HEK293 (cell line): ENCODE measurements around the gene CHCHD1.

Experiments used
- BCL11A ChIP-seq: fragments of 450-650 bp; formaldehyde crosslinking; IDR thresholded peaks from 2 replicates; pipeline ENCODE4 v1.5.1; 2016; ENCODE audit warnings: low read depth, missing biosample characterization, missing genetic modification characterization
- IKZF3 ChIP-seq: fragments of 450-650 bp; IDR thresholded peaks from 2 replicates; pipeline ENCODE4 v1.5.0; 2018; ENCODE audit warnings: missing biosample characterization, mild to moderate bottlenecking, missing genetic modification characterization, moderate library complexity
- TCF7L2 ChIP-seq: IDR thresholded peaks from 2 replicates; pipeline ENCODE4 v1.6.1; 2011; ENCODE audit warnings: low read depth, mild to moderate bottlenecking, inconsistent platforms, low read length, moderate library complexity, borderline replicate concordance
- ZNF155 ChIP-seq: fragments of 450-650 bp; formaldehyde crosslinking; IDR thresholded peaks from 2 replicates; pipeline ENCODE4 v1.5.1; 2016; ENCODE audit warnings: missing biosample characterization, missing genetic modification characterization
- ZNF184 ChIP-seq: fragments of 450-650 bp; IDR thresholded peaks from 2 replicates; pipeline ENCODE4 v1.5.1; 2018; ENCODE audit warnings: missing biosample characterization, mild to moderate bottlenecking, missing genetic modification characterization
- ZNF248 ChIP-seq: fragments of 450-650 bp; formaldehyde crosslinking; IDR thresholded peaks from 2 replicates; pipeline ENCODE4 v1.5.1; 2017; ENCODE audit warnings: missing biosample characterization, missing genetic modification characterization
- ZNF302 ChIP-seq: fragments of 450-650 bp; formaldehyde crosslinking; IDR thresholded peaks from 2 replicates; pipeline ENCODE4 v1.5.1; 2016; ENCODE audit warnings: missing biosample characterization, missing genetic modification characterization, low read depth
- ZNF391 ChIP-seq: fragments of 450-650 bp; formaldehyde crosslinking; IDR thresholded peaks from 2 replicates; pipeline ENCODE4 v1.5.1; 2016; ENCODE audit warnings: low read depth, missing biosample characterization, missing genetic modification characterization, borderline replicate concordance
- ZNF423 ChIP-seq: fragments of 450-650 bp; formaldehyde crosslinking; IDR thresholded peaks from 2 replicates; pipeline ENCODE4 v1.5.1; 2016; ENCODE audit warnings: missing biosample characterization, missing genetic modification characterization
- ZNF600 ChIP-seq: fragments of 450-650 bp; formaldehyde crosslinking; IDR thresholded peaks from 2 replicates; pipeline ENCODE4 v1.5.1; 2016; ENCODE audit warnings: missing biosample characterization, missing genetic modification characterization
- ZNF610 ChIP-seq: fragments of 450-650 bp; formaldehyde crosslinking; IDR thresholded peaks from 2 replicates; pipeline ENCODE4 v1.5.1; 2016; ENCODE audit warnings: missing biosample characterization, missing genetic modification characterization, borderline replicate concordance
- ZNF629 ChIP-seq: fragments of 450-650 bp; formaldehyde crosslinking; IDR thresholded peaks from 2 replicates; pipeline ENCODE4 v1.5.1; 2017; ENCODE audit warnings: missing biosample characterization, missing genetic modification characterization
- ZNF664 ChIP-seq: fragments of 450-650 bp; formaldehyde crosslinking; IDR thresholded peaks from 2 replicates; pipeline ENCODE4 v1.5.1; 2016; ENCODE audit warnings: missing biosample characterization, missing genetic modification characterization
- ZNF677 ChIP-seq: fragments of 450-650 bp; IDR thresholded peaks from 2 replicates; pipeline ENCODE4 v1.5.0; 2018; ENCODE audit warnings: missing biosample characterization, mild to moderate bottlenecking, missing genetic modification characterization, moderate library complexity
- ZNF707 ChIP-seq: fragments of 450-650 bp; formaldehyde crosslinking; IDR thresholded peaks from 2 replicates; pipeline ENCODE4 v1.5.1; 2016; ENCODE audit warnings: missing biosample characterization, missing genetic modification characterization
- ZNF837 ChIP-seq: fragments of 450-650 bp; formaldehyde crosslinking; IDR thresholded peaks from 2 replicates; pipeline ENCODE4 v1.5.1; 2016; ENCODE audit warnings: missing biosample characterization, missing genetic modification characterization
- ZSCAN23 ChIP-seq: fragments of 450-650 bp; formaldehyde crosslinking; IDR thresholded peaks from 2 replicates; pipeline ENCODE4 v1.5.1; 2016; ENCODE audit warnings: missing biosample characterization, missing genetic modification characterization
- ZSCAN30 ChIP-seq: fragments of 450-650 bp; IDR thresholded peaks from 2 replicates; pipeline ENCODE4 v1.5.1; 2018; ENCODE audit warnings: missing biosample characterization, mild to moderate bottlenecking, missing genetic modification characterization, moderate library complexity
- TF ChIP-seq, protein P1 (sequence below): fragments of 450-650 bp; formaldehyde crosslinking; IDR thresholded peaks from 2 replicates; pipeline ENCODE4 v1.5.0; 2017; ENCODE audit warnings: missing biosample characterization, missing genetic modification characterization, borderline replicate concordance
- TF ChIP-seq, protein P2 (sequence below): fragments of 450-650 bp; formaldehyde crosslinking; IDR thresholded peaks from 2 replicates; pipeline ENCODE4 v1.5.1; 2016; ENCODE audit warnings: missing biosample characterization, missing genetic modification characterization, low read depth
- TF ChIP-seq, protein P3 (sequence below): fragments of 450-650 bp; formaldehyde crosslinking; IDR thresholded peaks from 2 replicates; pipeline ENCODE4 v1.5.1; 2016; ENCODE audit warnings: missing biosample characterization, missing genetic modification characterization
- TF ChIP-seq, protein P4 (sequence below): fragments of 450-650 bp; formaldehyde crosslinking; IDR thresholded peaks from 2 replicates; pipeline ENCODE4 v1.5.1; 2016; ENCODE audit warnings: missing biosample characterization, missing genetic modification characterization
- TF ChIP-seq, protein P5 (sequence below): fragments of 450-650 bp; formaldehyde crosslinking; IDR thresholded peaks from 2 replicates; pipeline ENCODE4 v1.5.1; 2017; ENCODE audit warnings: missing biosample characterization, missing genetic modification characterization
- TF ChIP-seq, protein P6 (sequence below): fragments of 450-650 bp; formaldehyde crosslinking; conservative IDR thresholded peaks from 2 replicates; pipeline ENCODE4 v1.5.1; 2016; ENCODE audit warnings: low read depth, missing biosample characterization, missing genetic modification characterization

The CHCHD1 gene

DNA sequence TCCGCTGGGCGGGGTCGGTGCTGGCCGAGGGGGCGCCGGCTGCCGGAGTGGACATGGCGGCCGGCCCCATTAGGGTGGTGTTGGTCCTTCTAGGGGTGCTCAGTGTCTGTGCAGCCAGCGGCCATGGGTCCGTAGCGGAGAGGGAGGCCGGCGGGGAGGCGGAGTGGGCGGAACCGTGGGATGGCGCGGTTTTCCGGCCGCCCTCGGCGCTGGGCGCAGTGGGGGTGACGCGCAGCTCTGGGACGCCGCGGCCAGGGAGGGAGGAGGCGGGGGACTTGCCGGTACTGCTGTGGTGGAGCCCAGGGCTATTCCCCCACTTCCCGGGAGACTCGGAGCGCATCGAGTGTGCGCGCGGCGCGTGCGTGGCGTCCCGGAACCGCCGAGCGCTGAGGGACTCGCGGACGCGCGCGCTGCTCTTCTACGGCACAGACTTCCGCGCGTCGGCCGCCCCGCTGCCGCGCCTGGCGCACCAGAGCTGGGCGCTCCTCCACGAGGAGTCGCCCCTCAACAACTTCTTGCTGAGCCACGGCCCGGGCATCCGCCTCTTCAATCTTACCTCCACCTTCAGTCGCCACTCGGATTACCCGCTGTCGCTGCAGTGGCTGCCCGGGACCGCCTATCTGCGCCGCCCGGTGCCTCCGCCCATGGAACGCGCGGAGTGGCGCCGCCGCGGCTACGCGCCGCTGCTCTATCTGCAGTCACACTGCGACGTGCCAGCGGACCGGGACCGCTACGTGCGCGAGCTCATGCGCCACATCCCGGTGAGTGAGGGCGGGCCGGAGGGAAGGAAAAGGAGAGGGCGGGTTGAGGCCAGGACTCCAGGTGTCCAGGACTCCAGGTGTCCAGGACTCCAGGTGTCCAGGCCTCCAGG is 9.3 kb upstream of the CHCHD1 start (continued):
- TF ChIP-seq, protein P1, sequence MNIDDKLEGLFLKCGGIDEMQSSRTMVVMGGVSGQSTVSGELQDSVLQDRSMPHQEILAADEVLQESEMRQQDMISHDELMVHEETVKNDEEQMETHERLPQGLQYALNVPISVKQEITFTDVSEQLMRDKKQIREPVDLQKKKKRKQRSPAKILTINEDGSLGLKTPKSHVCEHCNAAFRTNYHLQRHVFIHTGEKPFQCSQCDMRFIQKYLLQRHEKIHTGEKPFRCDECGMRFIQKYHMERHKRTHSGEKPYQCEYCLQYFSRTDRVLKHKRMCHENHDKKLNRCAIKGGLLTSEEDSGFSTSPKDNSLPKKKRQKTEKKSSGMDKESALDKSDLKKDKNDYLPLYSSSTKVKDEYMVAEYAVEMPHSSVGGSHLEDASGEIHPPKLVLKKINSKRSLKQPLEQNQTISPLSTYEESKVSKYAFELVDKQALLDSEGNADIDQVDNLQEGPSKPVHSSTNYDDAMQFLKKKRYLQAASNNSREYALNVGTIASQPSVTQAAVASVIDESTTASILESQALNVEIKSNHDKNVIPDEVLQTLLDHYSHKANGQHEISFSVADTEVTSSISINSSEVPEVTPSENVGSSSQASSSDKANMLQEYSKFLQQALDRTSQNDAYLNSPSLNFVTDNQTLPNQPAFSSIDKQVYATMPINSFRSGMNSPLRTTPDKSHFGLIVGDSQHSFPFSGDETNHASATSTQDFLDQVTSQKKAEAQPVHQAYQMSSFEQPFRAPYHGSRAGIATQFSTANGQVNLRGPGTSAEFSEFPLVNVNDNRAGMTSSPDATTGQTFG (tag by site-specific recombination): no peak
- TF ChIP-seq ZSCAN30 (tag by site-specific recombination) (peak; percentile 87), ZNF600 (tag by site-specific recombination) (peak; percentile 76), ZNF423 (peak; percentile 65; the same call in 1 of the 2 replicates), ZNF707 (no peak), ZNF610 (tag by site-specific recombination) (peak; percentile 60; the same call in 1 of the 2 replicates), ZNF629 (0 out of 2 replicates have a peak, but pooled peaks have one; percentile 44), ZNF677 (tag by site-specific recombination) (no peak), ZNF664 (no peak), BCL11A (tag by site-specific recombination) (no peak; the same call in 1 of the 2 replicates), IKZF3 (tag by site-specific recombination) (peak; percentile 76), TCF7L2 (no peak), ZNF184 (tag by site-specific recombination) (0 out of 2 replicates have a peak, but pooled peaks have one; percentile 35), ZNF302 (tag by site-specific recombination) (no peak), ZNF391 (tag by site-specific recombination) (peak; percentile 51; the same call in 1 of the 2 replicates), ZSCAN23 (tag by site-specific recombination) (0 out of 2 replicates have a peak, but pooled peaks have one; percentile 84), ZNF155 (tag by site-specific recombination) (no peak), ZNF837 (tag by site-specific recombination) (0 out of 2 replicates have a peak, but pooled peaks have one; percentile 78), ZNF248 (tag by site-specific recombination) (no peak)
- TF ChIP-seq, protein P2, sequence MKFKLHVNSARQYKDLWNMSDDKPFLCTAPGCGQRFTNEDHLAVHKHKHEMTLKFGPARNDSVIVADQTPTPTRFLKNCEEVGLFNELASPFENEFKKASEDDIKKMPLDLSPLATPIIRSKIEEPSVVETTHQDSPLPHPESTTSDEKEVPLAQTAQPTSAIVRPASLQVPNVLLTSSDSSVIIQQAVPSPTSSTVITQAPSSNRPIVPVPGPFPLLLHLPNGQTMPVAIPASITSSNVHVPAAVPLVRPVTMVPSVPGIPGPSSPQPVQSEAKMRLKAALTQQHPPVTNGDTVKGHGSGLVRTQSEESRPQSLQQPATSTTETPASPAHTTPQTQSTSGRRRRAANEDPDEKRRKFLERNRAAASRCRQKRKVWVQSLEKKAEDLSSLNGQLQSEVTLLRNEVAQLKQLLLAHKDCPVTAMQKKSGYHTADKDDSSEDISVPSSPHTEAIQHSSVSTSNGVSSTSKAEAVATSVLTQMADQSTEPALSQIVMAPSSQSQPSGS (tag by site-specific recombination): no peak
- TF ChIP-seq, protein P3, sequence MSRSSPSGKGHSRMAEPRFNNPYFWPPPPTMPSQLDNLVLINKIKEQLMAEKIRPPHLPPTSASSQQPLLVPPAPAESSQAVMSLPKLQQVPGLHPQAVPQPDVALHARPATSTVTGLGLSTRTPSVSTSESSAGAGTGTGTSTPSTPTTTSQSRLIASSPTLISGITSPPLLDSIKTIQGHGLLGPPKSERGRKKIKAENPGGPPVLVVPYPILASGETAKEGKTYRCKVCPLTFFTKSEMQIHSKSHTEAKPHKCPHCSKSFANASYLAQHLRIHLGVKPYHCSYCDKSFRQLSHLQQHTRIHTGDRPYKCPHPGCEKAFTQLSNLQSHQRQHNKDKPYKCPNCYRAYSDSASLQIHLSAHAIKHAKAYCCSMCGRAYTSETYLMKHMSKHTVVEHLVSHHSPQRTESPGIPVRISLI (tag by site-specific recombination): no peak
- TF ChIP-seq, protein P4, sequence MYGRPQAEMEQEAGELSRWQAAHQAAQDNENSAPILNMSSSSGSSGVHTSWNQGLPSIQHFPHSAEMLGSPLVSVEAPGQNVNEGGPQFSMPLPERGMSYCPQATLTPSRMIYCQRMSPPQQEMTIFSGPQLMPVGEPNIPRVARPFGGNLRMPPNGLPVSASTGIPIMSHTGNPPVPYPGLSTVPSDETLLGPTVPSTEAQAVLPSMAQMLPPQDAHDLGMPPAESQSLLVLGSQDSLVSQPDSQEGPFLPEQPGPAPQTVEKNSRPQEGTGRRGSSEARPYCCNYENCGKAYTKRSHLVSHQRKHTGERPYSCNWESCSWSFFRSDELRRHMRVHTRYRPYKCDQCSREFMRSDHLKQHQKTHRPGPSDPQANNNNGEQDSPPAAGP (tag by site-specific recombination): peak; percentile 90
- TF ChIP-seq, protein P5, sequence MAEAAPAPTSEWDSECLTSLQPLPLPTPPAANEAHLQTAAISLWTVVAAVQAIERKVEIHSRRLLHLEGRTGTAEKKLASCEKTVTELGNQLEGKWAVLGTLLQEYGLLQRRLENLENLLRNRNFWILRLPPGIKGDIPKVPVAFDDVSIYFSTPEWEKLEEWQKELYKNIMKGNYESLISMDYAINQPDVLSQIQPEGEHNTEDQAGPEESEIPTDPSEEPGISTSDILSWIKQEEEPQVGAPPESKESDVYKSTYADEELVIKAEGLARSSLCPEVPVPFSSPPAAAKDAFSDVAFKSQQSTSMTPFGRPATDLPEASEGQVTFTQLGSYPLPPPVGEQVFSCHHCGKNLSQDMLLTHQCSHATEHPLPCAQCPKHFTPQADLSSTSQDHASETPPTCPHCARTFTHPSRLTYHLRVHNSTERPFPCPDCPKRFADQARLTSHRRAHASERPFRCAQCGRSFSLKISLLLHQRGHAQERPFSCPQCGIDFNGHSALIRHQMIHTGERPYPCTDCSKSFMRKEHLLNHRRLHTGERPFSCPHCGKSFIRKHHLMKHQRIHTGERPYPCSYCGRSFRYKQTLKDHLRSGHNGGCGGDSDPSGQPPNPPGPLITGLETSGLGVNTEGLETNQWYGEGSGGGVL (tag by site-specific recombination): peak; percentile 88
- TF ChIP-seq, protein P6, sequence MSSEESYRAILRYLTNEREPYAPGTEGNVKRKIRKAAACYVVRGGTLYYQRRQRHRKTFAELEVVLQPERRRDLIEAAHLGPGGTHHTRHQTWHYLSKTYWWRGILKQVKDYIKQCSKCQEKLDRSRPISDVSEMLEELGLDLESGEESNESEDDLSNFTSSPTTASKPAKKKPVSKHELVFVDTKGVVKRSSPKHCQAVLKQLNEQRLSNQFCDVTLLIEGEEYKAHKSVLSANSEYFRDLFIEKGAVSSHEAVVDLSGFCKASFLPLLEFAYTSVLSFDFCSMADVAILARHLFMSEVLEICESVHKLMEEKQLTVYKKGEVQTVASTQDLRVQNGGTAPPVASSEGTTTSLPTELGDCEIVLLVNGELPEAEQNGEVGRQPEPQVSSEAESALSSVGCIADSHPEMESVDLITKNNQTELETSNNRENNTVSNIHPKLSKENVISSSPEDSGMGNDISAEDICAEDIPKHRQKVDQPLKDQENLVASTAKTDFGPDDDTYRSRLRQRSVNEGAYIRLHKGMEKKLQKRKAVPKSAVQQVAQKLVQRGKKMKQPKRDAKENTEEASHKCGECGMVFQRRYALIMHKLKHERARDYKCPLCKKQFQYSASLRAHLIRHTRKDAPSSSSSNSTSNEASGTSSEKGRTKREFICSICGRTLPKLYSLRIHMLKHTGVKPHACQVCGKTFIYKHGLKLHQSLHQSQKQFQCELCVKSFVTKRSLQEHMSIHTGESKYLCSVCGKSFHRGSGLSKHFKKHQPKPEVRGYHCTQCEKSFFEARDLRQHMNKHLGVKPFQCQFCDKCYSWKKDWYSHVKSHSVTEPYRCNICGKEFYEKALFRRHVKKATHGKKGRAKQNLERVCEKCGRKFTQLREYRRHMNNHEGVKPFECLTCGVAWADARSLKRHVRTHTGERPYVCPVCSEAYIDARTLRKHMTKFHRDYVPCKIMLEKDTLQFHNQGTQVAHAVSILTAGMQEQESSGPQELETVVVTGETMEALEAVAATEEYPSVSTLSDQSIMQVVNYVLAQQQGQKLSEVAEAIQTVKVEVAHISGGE (tag by site-specific recombination): peak; percentile 57
